Suprapubic skin (tissue), 4 donors: ENCODE results near the gene PRR20G.

ENCODE experiments used
- CTCF ChIP-seq, 2 donors: fragments of 200-600 bp in 1 of 2; fragments of 450-650 bp in 1 of 2; sonication (generic) in 1 of 2; IDR thresholded peaks; one replicate each; pipeline ENCODE4 v1.5.1; 2016 to 2019; ENCODE audit warnings: antibody characterized with exemption in 2 of 2, mild to moderate bottlenecking in 1 of 2, moderate library complexity in 1 of 2
- POLR2A ChIP-seq, 2 donors: fragments of 450-650 bp; IDR thresholded peaks; one replicate each; pipeline ENCODE4 v1.6.1; 2017; ENCODE audit warnings: antibody characterized with exemption in 2 of 2, mild to moderate bottlenecking in 2 of 2, moderate library complexity in 2 of 2
- POLR2AphosphoS5 ChIP-seq, 3 donors: sonication (generic); formaldehyde crosslinking; IDR thresholded peaks; one replicate each; pipeline ENCODE4 v1.6.1; 2017; ENCODE audit warnings: antibody characterized with exemption in 3 of 3

DNA sequence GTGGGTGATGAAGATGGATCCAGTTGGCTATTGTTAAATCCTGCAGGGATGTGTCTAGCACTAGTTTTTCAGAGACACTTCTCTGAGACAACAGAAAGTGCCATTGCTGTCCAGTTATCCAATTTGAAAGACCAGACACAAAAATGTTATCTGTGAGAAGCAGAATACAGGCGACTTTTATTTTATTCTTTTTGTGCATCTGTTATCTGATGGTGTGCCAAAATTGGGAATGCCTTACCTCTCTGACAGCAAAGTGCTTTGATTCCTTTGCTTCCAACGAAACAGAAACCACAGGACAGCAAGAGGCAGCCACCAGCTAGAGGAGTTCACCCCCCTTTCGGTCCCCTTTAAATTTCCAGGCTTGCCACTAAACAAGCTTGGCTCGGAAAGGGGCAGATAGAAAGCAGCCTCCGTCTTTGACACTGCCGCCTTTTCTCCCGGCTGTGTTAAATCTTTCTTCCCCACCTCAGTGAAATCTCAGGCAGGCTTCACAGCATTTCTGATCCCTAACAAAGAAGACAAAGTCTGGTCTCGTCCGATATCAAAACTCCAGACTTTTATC is 17.7 kb upstream of the PRR20G start:
- TF ChIP-seq POLR2AphosphoS5 (IDR thresholded peaks at IDR 0.05) (no peak), CTCF (IDR thresholded peaks at IDR 0.05) (no peak), POLR2A (IDR thresholded peaks at IDR 0.05) (no peak)
